GM12878 (cell line): Measurements from ENCODE around the gene RMI2. TPM values are rescaled to one million over a fixed set of nuclear protein-coding genes. Genes with fewer than 3 reads are reported as not detected.
A peak's percentile ranks its signal among the peaks of the same experiment; 100 is the strongest.

Source experiments
- BHLHE40 ChIP-seq, 2 experiments: fragments of 450-650 bp in 1 of 2; IDR thresholded peaks; 2 replicates each; pipeline ENCODE4 v1.6.1; 2011 to 2017; ENCODE audit warnings: low read depth in 2 of 2, borderline replicate concordance in 1 of 2, improper control_type of control experiment in 1 of 2, low read length in 1 of 2, mild to moderate bottlenecking in 1 of 2
- CHD1 ChIP-seq: IDR thresholded peaks from 2 replicates; pipeline ENCODE4 v1.6.1; 2012; ENCODE audit warnings: low read depth, low read length, improper control_type of control experiment
- IKZF2 ChIP-seq, 2 experiments: fragments of 450-650 bp; IDR thresholded peaks; 2 replicates each; pipeline ENCODE4 v1.6.1; 2017; ENCODE audit warnings: mild to moderate bottlenecking in 2 of 2, moderate library complexity in 2 of 2
- PAX8 ChIP-seq: fragments of 450-650 bp; IDR thresholded peaks from 2 replicates; pipeline ENCODE4 v1.6.1; 2017; ENCODE audit warnings: mild to moderate bottlenecking, moderate library complexity
- POLR2AphosphoS2 ChIP-seq: IDR thresholded peaks from 2 replicates; pipeline ENCODE4 v1.6.1; 2011; ENCODE audit warnings: low read depth, mild to moderate bottlenecking, low read length, improper control_type of control experiment, moderate library complexity
- POLR2AphosphoS5 ChIP-seq: IDR thresholded peaks from 2 replicates; pipeline ENCODE4 v1.6.1; 2011; ENCODE audit warnings: mild to moderate bottlenecking, low read length, inconsistent platforms
- RUNX3 ChIP-seq: IDR thresholded peaks from 2 replicates; pipeline ENCODE4 v1.6.1; 2012; ENCODE audit warnings: low read length, inconsistent platforms
- SREBF2 ChIP-seq: IDR thresholded peaks from 2 replicates; pipeline ENCODE4 v1.6.1; 2012; ENCODE audit warnings: mild to moderate bottlenecking, low read length
- SUZ12 ChIP-seq: fragments of 200-600 bp; sonication (generic); IDR thresholded peaks from one replicate; pipeline ENCODE4 v1.6.1; 2018; ENCODE audit warnings: antibody characterized with exemption, mild to moderate bottlenecking; ENCODE audit not compliant: unreplicated experiment
- TBL1XR1 ChIP-seq: IDR thresholded peaks from 2 replicates; pipeline ENCODE4 v1.6.1; 2012; ENCODE audit warnings: low read depth, low read length, improper control_type of control experiment
- WRNIP1 ChIP-seq: IDR thresholded peaks from 2 replicates; pipeline ENCODE4 v1.6.1; 2011; ENCODE audit warnings: low read depth, low read length, improper control_type of control experiment, borderline replicate concordance
- YY1 ChIP-seq: IDR thresholded peaks from 2 replicates; pipeline ENCODE4 v1.6.1; 2011; ENCODE audit warnings: low read depth, mild to moderate bottlenecking, low read length
- ZZZ3 ChIP-seq: IDR thresholded peaks from 2 replicates; pipeline ENCODE4 v1.6.1; 2011; ENCODE audit warnings: low read depth; ENCODE audit not compliant: control insufficient read depth, insufficient read length
- polyA plus RNA-seq, 11 experiments: library from polyadenylated mRNA; depleted of rRNA in 4 of 11; unstranded in 6 of 11; stranded (reverse) in 5 of 11; fragments of >200 nt; fragmentation: Nextera tagmentation in 4 of 11; fragmentation: Illumina TruSeq in 1 of 11; extraction: Ambion mirVana in 4 of 11; extraction: Trizol in 1 of 11; gene quantifications; 1 replicate in 1 of 11; 2 replicates in 10 of 11; pipeline versions ENCODE4 v1.2.1 to v1.2.3, GENCODE V29; 2011 to 2016; ENCODE audit warnings: inconsistent platforms in 2 of 11, missing spikeins in 2 of 11, low read depth in 1 of 11
- total RNA-seq, 4 experiments: library from RNA; depleted of rRNA in 3 of 4; stranded (reverse); fragments of >200 nt in 3 of 4; fragmentation: Illumina TruSeq in 1 of 4; extraction: Trizol in 1 of 4; gene quantifications; 2 replicates each; pipeline versions ENCODE4 v1.2.1 to v1.2.3, GENCODE V29; 2013 to 2021
- TF ChIP-seq, protein P1 (sequence below): fragments of 450-650 bp; conservative IDR thresholded peaks from 2 replicates; pipeline ENCODE4 v1.6.1; 2017; ENCODE audit warnings: mild to moderate bottlenecking, moderate library complexity
- TF ChIP-seq, protein P2 (sequence below): IDR thresholded peaks from 2 replicates; pipeline ENCODE4 v1.6.1; 2011; ENCODE audit warnings: borderline replicate concordance, low read depth, mild to moderate bottlenecking, moderate library complexity, low read length; ENCODE audit not compliant: insufficient read depth, poor library complexity, severe bottlenecking
- TF ChIP-seq, protein P3 (sequence below): IDR thresholded peaks from 2 replicates; pipeline ENCODE4 v1.6.1; 2011; ENCODE audit warnings: low read depth, low read length, improper control_type of control experiment, borderline replicate concordance
- TF ChIP-seq, protein P4 (sequence below): fragments of 450-650 bp; IDR thresholded peaks from 2 replicates; pipeline ENCODE4 v1.6.1; 2018; ENCODE audit warnings: mild to moderate bottlenecking, low read depth, moderate library complexity; ENCODE audit not compliant: partially characterized antibody

The RMI2 gene
- total and polyA plus RNA-seq, 10 of the 15 experiments (the other 5 are each of a cell fraction or from before 2014, with no cell fraction given), result 9.6 to 68.8 (median 32.1) TPM

DNA sequence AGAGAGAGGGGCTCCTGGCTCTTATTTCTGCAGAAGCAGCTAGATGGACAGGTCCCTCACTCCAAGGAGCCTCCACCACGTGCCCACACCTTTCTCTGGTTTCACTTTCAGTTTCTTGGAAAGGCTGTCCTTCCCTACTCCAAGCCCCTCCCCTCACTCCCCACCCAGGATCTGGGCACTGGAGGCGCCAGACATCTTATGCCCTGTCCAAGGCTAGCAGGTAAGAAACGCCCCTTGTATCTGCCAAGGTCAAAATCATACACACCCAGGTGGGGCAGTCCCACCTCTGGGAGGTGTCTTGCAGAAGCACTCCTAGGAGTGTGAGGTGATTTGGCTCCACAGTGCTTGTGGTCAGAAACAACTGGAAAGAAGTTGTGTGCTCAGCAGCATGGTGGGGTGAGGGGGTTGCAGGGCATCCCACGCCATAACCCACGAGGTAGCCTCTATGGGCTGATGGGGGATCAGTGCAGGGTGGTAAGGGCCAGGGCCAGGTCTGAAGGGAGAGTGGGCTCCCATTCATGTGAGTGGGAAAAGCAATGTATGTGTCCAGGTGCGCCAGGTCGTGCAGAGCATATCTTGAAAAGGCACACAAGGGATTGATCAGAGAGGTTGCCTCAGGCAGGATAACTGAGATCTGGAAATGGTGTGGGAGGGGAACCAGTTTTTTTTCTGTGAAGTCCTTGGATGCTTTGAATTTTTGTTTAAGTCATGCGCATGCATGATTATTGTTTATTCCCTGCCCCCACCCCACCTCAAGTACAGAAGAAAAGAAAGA is 32.4 kb upstream of the RMI2 start (continued):
- TF ChIP-seq BHLHE40 (IDR thresholded peaks at IDR 0.05; ENCODE audit: borderline replicate concordance in 1 of 2, low read depth in 2 of 2, low read length in 1 of 2), result peak in 1 of 2 experiments; percentile 68; a peak in 2 of 4 replicates
- TF ChIP-seq RUNX3, result peak; percentile 38; the same call in 1 of the 2 replicates
- TF ChIP-seq, protein P1, sequence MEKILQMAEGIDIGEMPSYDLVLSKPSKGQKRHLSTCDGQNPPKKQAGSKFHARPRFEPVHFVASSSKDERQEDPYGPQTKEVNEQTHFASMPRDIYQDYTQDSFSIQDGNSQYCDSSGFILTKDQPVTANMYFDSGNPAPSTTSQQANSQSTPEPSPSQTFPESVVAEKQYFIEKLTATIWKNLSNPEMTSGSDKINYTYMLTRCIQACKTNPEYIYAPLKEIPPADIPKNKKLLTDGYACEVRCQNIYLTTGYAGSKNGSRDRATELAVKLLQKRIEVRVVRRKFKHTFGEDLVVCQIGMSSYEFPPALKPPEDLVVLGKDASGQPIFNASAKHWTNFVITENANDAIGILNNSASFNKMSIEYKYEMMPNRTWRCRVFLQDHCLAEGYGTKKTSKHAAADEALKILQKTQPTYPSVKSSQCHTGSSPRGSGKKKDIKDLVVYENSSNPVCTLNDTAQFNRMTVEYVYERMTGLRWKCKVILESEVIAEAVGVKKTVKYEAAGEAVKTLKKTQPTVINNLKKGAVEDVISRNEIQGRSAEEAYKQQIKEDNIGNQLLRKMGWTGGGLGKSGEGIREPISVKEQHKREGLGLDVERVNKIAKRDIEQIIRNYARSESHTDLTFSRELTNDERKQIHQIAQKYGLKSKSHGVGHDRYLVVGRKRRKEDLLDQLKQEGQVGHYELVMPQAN, result no peak
- TF ChIP-seq, protein P2, sequence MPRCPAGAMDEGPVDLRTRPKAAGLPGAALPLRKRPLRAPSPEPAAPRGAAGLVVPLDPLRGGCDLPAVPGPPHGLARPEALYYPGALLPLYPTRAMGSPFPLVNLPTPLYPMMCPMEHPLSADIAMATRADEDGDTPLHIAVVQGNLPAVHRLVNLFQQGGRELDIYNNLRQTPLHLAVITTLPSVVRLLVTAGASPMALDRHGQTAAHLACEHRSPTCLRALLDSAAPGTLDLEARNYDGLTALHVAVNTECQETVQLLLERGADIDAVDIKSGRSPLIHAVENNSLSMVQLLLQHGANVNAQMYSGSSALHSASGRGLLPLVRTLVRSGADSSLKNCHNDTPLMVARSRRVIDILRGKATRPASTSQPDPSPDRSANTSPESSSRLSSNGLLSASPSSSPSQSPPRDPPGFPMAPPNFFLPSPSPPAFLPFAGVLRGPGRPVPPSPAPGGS, result no peak
- no peak for TF ChIP-seq PAX8
- TF ChIP-seq WRNIP1, result no peak
- TF ChIP-seq SUZ12, result no peak
- no peak for TF ChIP-seq SREBF2
- TF ChIP-seq, protein P3, sequence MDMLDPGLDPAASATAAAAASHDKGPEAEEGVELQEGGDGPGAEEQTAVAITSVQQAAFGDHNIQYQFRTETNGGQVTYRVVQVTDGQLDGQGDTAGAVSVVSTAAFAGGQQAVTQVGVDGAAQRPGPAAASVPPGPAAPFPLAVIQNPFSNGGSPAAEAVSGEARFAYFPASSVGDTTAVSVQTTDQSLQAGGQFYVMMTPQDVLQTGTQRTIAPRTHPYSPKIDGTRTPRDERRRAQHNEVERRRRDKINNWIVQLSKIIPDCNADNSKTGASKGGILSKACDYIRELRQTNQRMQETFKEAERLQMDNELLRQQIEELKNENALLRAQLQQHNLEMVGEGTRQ, result no peak; the same call in 1 of the 2 replicates
- TF ChIP-seq YY1, result no peak
- TF ChIP-seq CHD1, result no peak
- TF ChIP-seq ZZZ3, result no peak
- peak in 1 of 2 experiments; percentile 45; a peak in 3 of 4 replicates for TF ChIP-seq IKZF2 (IDR thresholded peaks at IDR 0.05)
- TF ChIP-seq, protein P4, sequence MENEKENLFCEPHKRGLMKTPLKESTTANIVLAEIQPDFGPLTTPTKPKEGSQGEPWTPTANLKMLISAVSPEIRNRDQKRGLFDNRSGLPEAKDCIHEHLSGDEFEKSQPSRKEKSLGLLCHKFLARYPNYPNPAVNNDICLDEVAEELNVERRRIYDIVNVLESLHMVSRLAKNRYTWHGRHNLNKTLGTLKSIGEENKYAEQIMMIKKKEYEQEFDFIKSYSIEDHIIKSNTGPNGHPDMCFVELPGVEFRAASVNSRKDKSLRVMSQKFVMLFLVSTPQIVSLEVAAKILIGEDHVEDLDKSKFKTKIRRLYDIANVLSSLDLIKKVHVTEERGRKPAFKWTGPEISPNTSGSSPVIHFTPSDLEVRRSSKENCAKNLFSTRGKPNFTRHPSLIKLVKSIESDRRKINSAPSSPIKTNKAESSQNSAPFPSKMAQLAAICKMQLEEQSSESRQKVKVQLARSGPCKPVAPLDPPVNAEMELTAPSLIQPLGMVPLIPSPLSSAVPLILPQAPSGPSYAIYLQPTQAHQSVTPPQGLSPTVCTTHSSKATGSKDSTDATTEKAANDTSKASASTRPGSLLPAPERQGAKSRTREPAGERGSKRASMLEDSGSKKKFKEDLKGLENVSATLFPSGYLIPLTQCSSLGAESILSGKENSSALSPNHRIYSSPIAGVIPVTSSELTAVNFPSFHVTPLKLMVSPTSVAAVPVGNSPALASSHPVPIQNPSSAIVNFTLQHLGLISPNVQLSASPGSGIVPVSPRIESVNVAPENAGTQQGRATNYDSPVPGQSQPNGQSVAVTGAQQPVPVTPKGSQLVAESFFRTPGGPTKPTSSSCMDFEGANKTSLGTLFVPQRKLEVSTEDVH, result no peak
- no peak for TF ChIP-seq TBL1XR1
- no peak for TF ChIP-seq POLR2AphosphoS2
- TF ChIP-seq POLR2AphosphoS5, result no peak
